SU-DHL-6 (cell line): ENCODE data around the gene CDC25B.

Experiments
- H2AFZ ChIP-seq: fragments of 200-600 bp; sonication (generic); 2 replicates; pipeline ENCODE4 v1.6.1; 2014; ENCODE audit warnings: low read depth, mild to moderate bottlenecking, moderate library complexity, mixed read lengths, antibody characterized with exemption, low read length; ENCODE audit not compliant: severe bottlenecking
- H3F3A ChIP-seq: fragments of 200-600 bp; shearing (Covaris generic); 2 replicates; pipeline ENCODE4 v1.6.0; 2016; ENCODE audit warnings: antibody characterized with exemption, mild to moderate bottlenecking; ENCODE audit not compliant: insufficient read depth
- H3K27ac ChIP-seq: fragments of 200-600 bp; sonication (generic); 2 replicates; pipeline ENCODE4 v1.5.1; 2016; ENCODE audit warnings: low read depth, mild to moderate bottlenecking, low read length, moderate library complexity, mixed read lengths
- H3K27me3 ChIP-seq: fragments of 200-600 bp; sonication (generic), shearing (Covaris generic); 2 replicates; pipeline ENCODE4 v1.6.0; 2014; ENCODE audit warnings: mild to moderate bottlenecking, low read length
- H3K36me3 ChIP-seq: fragments of 200-600 bp; sonication (generic); 2 replicates; pipeline ENCODE4 v1.6.1; 2014; ENCODE audit warnings: mild to moderate bottlenecking, low read length, mixed read lengths
- H3K4me2 ChIP-seq: fragments of 300-600, 200-600 bp; shearing (Covaris generic), sonication (generic); 2 replicates; pipeline ENCODE4 v1.6.0; 2014; ENCODE audit warnings: low read length, low read depth, mild to moderate bottlenecking; ENCODE audit not compliant: poor library complexity, severe bottlenecking
- H3K4me3 ChIP-seq: fragments of 200-600 bp; sonication (generic); 2 replicates; pipeline ENCODE4 v1.5.1; 2014; ENCODE audit warnings: antibody characterized with exemption, low read length, mild to moderate bottlenecking, mixed read lengths; ENCODE audit not compliant: insufficient read depth, poor library complexity, severe bottlenecking
- H3K79me2 ChIP-seq: fragments of 200-600 bp; sonication (generic); 2 replicates; pipeline ENCODE4 v1.6.1; 2014; ENCODE audit warnings: mild to moderate bottlenecking, low read length, moderate library complexity; ENCODE audit not compliant: insufficient read depth
- H3K9ac ChIP-seq: fragments of 200-600 bp; sonication (generic); 2 replicates; pipeline ENCODE4 v1.7.0; 2014; ENCODE audit warnings: mild to moderate bottlenecking, low read length
- H3K9me2 ChIP-seq: fragments of 200-600 bp; sonication (generic); replicated peaks from 2 replicates; pipeline ENCODE4 v1.6.1; 2014; ENCODE audit warnings: low read length; ENCODE audit not compliant: insufficient read depth
- H3K9me3 ChIP-seq: fragments of 200-600 bp; sonication (generic); 2 replicates; pipeline ENCODE4 v1.6.1; 2014; ENCODE audit warnings: low read length, mixed read lengths; ENCODE audit not compliant: insufficient read depth
- H4K20me1 ChIP-seq: fragments of 200-600 bp; sonication (generic); 2 replicates; pipeline ENCODE4 v1.6.1; 2014; ENCODE audit warnings: low read depth, mild to moderate bottlenecking, antibody characterized with exemption, low read length, moderate library complexity, mixed read lengths
- CTCF ChIP-seq: fragments of 200-600 bp; sonication (generic); IDR thresholded peaks from one replicate; pipeline ENCODE4 v1.5.1; 2017; ENCODE audit warnings: antibody characterized with exemption, mild to moderate bottlenecking, low read length, moderate library complexity; ENCODE audit not compliant: insufficient read depth, poor library complexity, severe bottlenecking
- EZH2phosphoT487 ChIP-seq: fragments of 200-600 bp; sonication (generic), shearing (Covaris generic); conservative IDR thresholded peaks from 2 replicates; pipeline ENCODE4 v1.6.1; 2018; ENCODE audit warnings: mild to moderate bottlenecking, antibody characterized with exemption, low read length, moderate library complexity, mixed read lengths

The CDC25B gene

DNA sequence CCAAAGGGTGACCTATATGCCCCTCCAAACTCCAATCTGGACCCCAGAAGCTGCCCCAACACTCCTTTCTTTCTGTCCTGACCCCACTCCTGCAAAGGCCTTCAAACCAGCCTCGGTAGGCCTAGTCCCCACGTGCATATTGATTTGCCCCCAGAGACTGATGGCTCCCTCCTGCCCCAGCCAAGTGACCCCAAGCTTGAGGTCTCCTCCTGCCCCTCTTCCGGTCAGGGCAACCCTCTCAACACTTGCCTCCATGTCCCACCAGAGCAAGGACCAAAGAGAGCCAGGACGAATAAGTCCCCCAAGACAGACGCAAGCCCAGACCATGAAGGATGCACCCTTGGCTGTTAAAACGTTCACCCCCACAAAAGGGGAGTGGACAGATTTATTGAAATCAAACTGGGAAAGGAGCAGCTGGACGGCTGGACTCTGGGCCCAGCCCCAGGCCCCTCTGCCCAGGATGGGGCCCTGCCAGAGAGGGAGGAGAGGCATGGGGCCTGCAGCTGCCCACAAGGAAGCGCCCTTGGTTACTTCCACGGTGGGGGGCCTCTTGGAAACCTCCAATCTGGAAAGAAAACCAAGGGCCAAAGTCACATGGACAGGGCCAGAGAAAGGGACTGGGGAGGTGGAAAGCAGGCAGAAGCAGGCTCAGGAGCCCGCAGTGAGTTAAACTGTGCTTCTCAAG lies 12.5 kb upstream of the CDC25B start:
- no peak for TF ChIP-seq CTCF
- TF ChIP-seq EZH2phosphoT487, result no peak
- Histone ChIP-seq H3K79me2 (no peaks in the 10 kb centered on the region; the same call in 1 of the 2 replicates), H3K36me3 (no peaks in the 10 kb centered on the region), H3F3A (peaks cover 6% of the 10 kb centered on the region; the same call in 1 of the 2 replicates), H4K20me1 (no peaks in the 10 kb centered on the region), H2AFZ (no peak overlapping the region), H3K9me3 (no peaks in the 10 kb centered on the region), H3K27me3 (no peaks in the 10 kb centered on the region), H3K4me3 (no peak overlapping the region), H3K27ac (no peak overlapping the region), H3K9me2 (no peaks in the 10 kb centered on the region), H3K9ac (no peak overlapping the region), H3K4me2 (no peak overlapping the region)

DNA sequence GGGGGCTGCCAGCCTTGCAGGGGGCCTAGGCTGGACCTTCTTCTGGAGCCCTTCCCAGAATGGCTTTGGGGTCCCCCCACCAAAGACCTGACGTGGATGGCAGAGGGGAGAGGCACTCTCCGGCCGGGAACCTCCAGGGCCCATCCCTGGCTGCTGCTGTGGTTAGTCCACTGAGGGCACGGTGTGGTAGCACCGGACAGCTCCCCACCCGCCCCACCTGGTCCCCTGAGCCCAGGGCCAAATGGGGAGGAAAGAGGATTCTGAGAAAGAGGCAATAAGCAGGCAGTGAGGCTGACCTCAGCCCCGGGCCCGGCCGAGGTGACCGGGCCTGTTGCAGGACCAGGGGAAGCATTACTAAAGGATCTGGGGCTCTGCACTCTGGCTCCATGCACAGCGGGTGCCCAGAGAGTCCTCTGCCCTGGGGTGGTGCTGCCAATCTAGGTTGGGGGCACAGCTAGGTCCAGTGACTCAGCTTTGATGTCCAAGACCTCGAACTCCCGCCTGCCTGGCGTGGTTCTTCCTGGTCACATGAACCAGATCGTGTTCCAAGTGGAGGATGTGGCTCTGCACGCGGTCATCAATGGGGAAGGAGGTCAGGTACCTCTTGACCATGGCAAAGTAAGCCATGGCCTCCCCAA lies 11.8 kb upstream of the CDC25B start:
- Histone ChIP-seq H3F3A (peaks cover 6% of the 10 kb centered on the region; the same call in 1 of the 2 replicates), H3K4me2 (no peak overlapping the region), H2AFZ (no peak overlapping the region), H3K9me2 (no peaks in the 10 kb centered on the region), H3K36me3 (no peaks in the 10 kb centered on the region), H3K9ac (no peak overlapping the region), H4K20me1 (no peaks in the 10 kb centered on the region), H3K4me3 (no peak overlapping the region), H3K9me3 (no peaks in the 10 kb centered on the region), H3K79me2 (no peaks in the 10 kb centered on the region; the same call in 1 of the 2 replicates), H3K27ac (no peak overlapping the region), H3K27me3 (no peaks in the 10 kb centered on the region)
- no peak for TF ChIP-seq CTCF
- TF ChIP-seq EZH2phosphoT487, result no peak

- Histone ChIP-seq H3F3A (peaks cover 6% of the 10 kb centered on the region; the same call in 1 of the 2 replicates), H3K4me3 (no peak overlapping the region), H3K9me3 (no peaks in the 10 kb centered on the region), H3K27ac (no peak overlapping the region), H3K4me2 (peak overlapping the region; percentile 17), H2AFZ (no peak overlapping the region), H3K9me2 (no peaks in the 10 kb centered on the region), H3K79me2 (no peaks in the 10 kb centered on the region; the same call in 1 of the 2 replicates), H3K27me3 (no peaks in the 10 kb centered on the region), H3K9ac (no peak overlapping the region), H3K36me3 (no peaks in the 10 kb centered on the region), H4K20me1 (no peaks in the 10 kb centered on the region)
- TF ChIP-seq EZH2phosphoT487, result no peak
Observed at GRCh38 chr20:3784863-3785239, 11.3 kb upstream of the CDC25B start.
